ENCODE measurements around the gene PRSS12.
"Not testable (repeated sequence)": the region's sequence is repeated elsewhere in the genome, so short reads cannot be mapped to it uniquely, and the experiment has no call there.

Gene PRSS12

DNA sequence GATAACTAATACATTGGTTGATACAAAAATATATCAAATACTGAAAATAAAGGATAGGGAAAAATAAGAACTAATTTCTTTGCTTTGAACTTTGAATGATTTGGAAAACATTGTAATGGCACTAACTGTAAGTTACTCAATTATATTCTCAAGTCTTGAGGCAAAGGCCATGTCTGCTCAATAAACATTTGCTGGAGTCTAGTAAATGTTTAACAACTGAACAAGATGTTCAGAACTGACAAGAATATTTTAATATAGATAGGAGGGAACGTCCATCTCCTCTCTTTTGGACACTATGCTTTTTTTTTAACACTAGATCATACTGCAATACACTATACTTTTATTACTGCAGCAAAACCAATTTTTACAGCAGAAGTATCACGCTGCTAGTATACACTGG is 76.2 kb downstream of the PRSS12 start:
- no peak for DNase-seq (ENCODE audit: low read depth)

- no peak for DNase-seq (ENCODE audit: low read depth)
Measured at GRCh38 chr4:118273642-118274041, 79.2 kb downstream of the PRSS12 start.

GRCh38 chr4:118271788-118272187 is 81.0 kb downstream of the PRSS12 start:
- DNase-seq (ENCODE audit: low read depth), result no peak

DNA sequence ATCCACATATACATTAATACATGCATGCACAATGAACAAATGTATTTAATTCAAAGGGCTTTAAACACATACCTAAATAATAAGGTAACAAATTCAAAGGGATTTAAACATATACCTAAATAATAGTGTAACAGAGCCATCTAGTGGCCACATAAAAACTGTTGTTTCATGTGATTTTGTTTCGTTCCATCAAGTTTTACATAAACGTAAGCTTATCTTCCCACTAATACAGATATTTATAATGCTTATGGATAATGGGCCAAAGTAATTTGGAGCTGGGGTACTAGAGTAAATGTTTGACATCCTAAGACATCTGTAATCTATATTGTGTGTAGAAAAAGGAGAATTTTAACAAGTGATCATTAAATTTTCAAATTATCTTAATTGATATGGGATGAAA is 82.3 kb downstream of the PRSS12 start:
- peak; percentile 25 for DNase-seq (ENCODE audit: low read depth)

DNA sequence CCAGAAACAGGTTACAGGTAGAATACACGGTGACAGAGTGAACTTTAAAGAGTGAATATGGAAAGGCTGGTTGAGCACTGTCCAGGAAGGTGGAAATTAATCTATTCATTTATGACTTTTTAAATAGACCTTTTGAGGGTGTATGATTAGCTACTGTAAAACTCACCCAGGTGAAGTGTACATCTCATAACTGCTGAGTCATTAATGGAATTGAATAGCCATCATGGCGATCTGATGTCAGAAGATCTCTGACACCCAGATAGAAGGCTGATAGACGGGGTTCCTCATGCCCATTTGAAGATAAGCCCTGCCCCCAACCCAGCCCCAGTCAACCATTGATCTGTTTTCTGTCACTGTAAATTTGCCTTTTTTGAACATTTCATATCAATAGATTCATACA is 84.0 kb downstream of the PRSS12 start:
- DNase-seq (ENCODE audit: low read depth), result no peak

- DNase-seq (ENCODE audit: low read depth), result not testable (repeated sequence)
Measured at GRCh38 chr4:118266145-118266496, 86.7 kb downstream of the PRSS12 start.

- DNase-seq (ENCODE audit: low read depth), result no peak
Measured at GRCh38 chr4:118265312-118266144, 87.3 kb downstream of the PRSS12 start.

GRCh38 chr4:118264096-118264495 is 88.7 kb downstream of the PRSS12 start:
- DNase-seq (ENCODE audit: low read depth), result no peak

- no peak for DNase-seq (ENCODE audit: low read depth)
Measured at GRCh38 chr4:118260309-118260708, 92.5 kb downstream of the PRSS12 start.

GRCh38 chr4:118259111-118259510 is 93.7 kb downstream of the PRSS12 start:
- DNase-seq (ENCODE audit: low read depth), result no peak

GRCh38 chr4:118254368-118254767 is 98.4 kb downstream of the PRSS12 start:
- DNase-seq (ENCODE audit: low read depth), result no peak

GRCh38 chr4:118249890-118250289 is 102.9 kb downstream of the PRSS12 start:
- no peak for DNase-seq (ENCODE audit: low read depth)

- no peak for DNase-seq (ENCODE audit: low read depth)
Measured at GRCh38 chr4:118237531-118237930, 115.3 kb downstream of the PRSS12 start.

- no peak for DNase-seq (ENCODE audit: low read depth)
Measured at GRCh38 chr4:118235566-118236120, 117.2 kb downstream of the PRSS12 start.
